ENCODE data around the gene FBL. TPM values are rescaled to one million over a fixed set of nuclear protein-coding genes. Genes with fewer than 3 reads are reported as not detected.

Gene FBL
- total and polyA plus RNA-seq, 2 of the 8 experiments (the other 6 are each of a cell fraction or from before 2014, with no cell fraction given): 790 to 1,361 TPM

GRCh38 chr19:39827216-39827615, 19.0 kb downstream of the FBL start:
- Histone ChIP-seq H4K91ac (replicated peaks; ENCODE audit: insufficient read length, low read length) (no peak overlapping the region), H3K56ac (replicated peaks; ENCODE audit: insufficient read length, low read depth, low read length) (no peak overlapping the region), H3K4me1 (replicated peaks in 1 of 4; ENCODE audit: control insufficient read depth in 3 of 4, insufficient read depth in 4 of 4, low read length in 3 of 4) (peaks cover under 1 to 8% (median 3%) of the 10 kb centered on the region in 4 experiments; a peak in 5 of 7 replicates), H2AFZ (ENCODE audit: low read length) (no peak overlapping the region), H3K79me1 (ENCODE audit: low read depth, low read length) (peaks cover 4% of the 10 kb centered on the region; the same call in 1 of the 2 replicates), H3K4me2 (ENCODE audit: insufficient read depth in 1 of 2, low read depth in 2 of 2, low read length in 2 of 2) (no peak overlapping the region), H4K8ac (ENCODE audit: extremely low read depth, insufficient read depth, low read length) (no peak overlapping the region), H3K4ac (replicated peaks; ENCODE audit: insufficient read length, low read depth, low read length) (no peak overlapping the region), H2BK5ac (ENCODE audit: low read depth, low read length) (no peak overlapping the region), H3K9me3 (ENCODE audit: insufficient read depth in 2 of 2, low read depth in 1 of 2, low read length in 1 of 2) (no peaks in the 10 kb centered on the region), H3K23me2 (ENCODE audit: low read depth, low read length) (peaks cover 10% of the 10 kb centered on the region), H2AK5ac (ENCODE audit: low read depth, low read length) (no peak overlapping the region), H3K27me3 (replicated peaks in 1 of 4; ENCODE audit: control insufficient read depth in 3 of 4, extremely low read depth in 1 of 4, insufficient read depth in 3 of 4, low read length in 3 of 4) (no peaks in the 10 kb centered on the region), H2BK20ac (ENCODE audit: low read length) (no peak overlapping the region), H2BK12ac (ENCODE audit: low read depth, low read length) (no peak overlapping the region), H3K4me3 (ENCODE audit: extremely low read depth in 1 of 4, insufficient read depth in 2 of 4, low read depth in 3 of 4, low read length in 4 of 4) (no peak overlapping the region), H2BK15ac (ENCODE audit: low read length) (no peak overlapping the region), H3K18ac (ENCODE audit: extremely low read depth, low read length) (no peak overlapping the region), H4K20me1 (replicated peaks in 1 of 2; ENCODE audit: control insufficient read depth in 1 of 2, insufficient read depth in 2 of 2, low read length in 2 of 2) (peaks cover 0 to 2% of the 10 kb centered on the region in 2 experiments), H3K14ac (ENCODE audit: insufficient read length) (no peak overlapping the region), H2BK120ac (replicated peaks; ENCODE audit: low read depth, low read length) (no peak overlapping the region), H3K27ac (ENCODE audit: low read depth, low read length) (no peak overlapping the region), H3K79me2 (ENCODE audit: control insufficient read depth in 1 of 2, insufficient read depth in 2 of 2, low read length in 2 of 2) (peaks cover 0 to 10% of the 10 kb centered on the region in 2 experiments; a peak in 2 of 4 replicates), H3K36me3 (ENCODE audit: control insufficient read depth in 2 of 4, insufficient read depth in 4 of 4, low read length in 3 of 4) (peaks cover 10 to 33% (median 25%) of the 10 kb centered on the region in 4 experiments; a peak in 7 of 8 replicates), H3K9ac (replicated peaks in 1 of 4; ENCODE audit: extremely low read depth in 1 of 4, low read depth in 3 of 4, low read length in 3 of 4) (no peak overlapping the region), H3K23ac (ENCODE audit: insufficient read length) (no peak overlapping the region), H4K5ac (ENCODE audit: insufficient read length, low read depth, low read length) (no peak overlapping the region)
- no peak for DNase-seq (ENCODE audit: low read depth in 1 of 2, low spot score in 2 of 2)
- POLR2A ChIA-PET (ENCODE audit: partially characterized antibody): interaction anchor here (3.2 kb wide), 1 partner anchor 16 kb away, joined by 8 read pairs; no protein-coding TSS in a partner anchor
- CTCF ChIA-PET (ENCODE audit: partially characterized antibody): interaction anchor here (2.9 to 3.5 kb wide), 2 partner anchors 16 to 34 kb away, joined by 14 to 22 read pairs; no protein-coding TSS in a partner anchor
- 94% methylated on average over 6 of the region's 13 CpGs; no CpG with 5 or more reads in 1 of the 2 experiments for WGBS, 2 experiments (ENCODE audit: extremely low coverage in 1 of 2, insufficient coverage in 1 of 2, insufficient read length in 1 of 2, insufficient replicate concordance in 2 of 2, low coverage in 1 of 2, low lambda C conversion rate in 2 of 2, missing lambda C conversion rate in 1 of 2)
- no peak for TF ChIP-seq CBX8 (IDR thresholded peaks at IDR 0.05; ENCODE audit: borderline replicate concordance, low read depth, low read length)
- TF ChIP-seq YY1 (IDR thresholded peaks at IDR 0.05; ENCODE audit: low read depth, low read length): no peak
- TF ChIP-seq RNF2 (IDR thresholded peaks at IDR 0.05; ENCODE audit: borderline replicate concordance, low read depth, low read length, missing control alignments, poor library complexity, severe bottlenecking): no peak
- TF ChIP-seq CTCF (IDR thresholded peaks at IDR 0.05; ENCODE audit: control extremely low read depth in 1 of 3, insufficient read depth in 1 of 3, low read depth in 1 of 3, low read length in 3 of 3): no peak
- TF ChIP-seq TAF1 (IDR thresholded peaks at IDR 0.05; ENCODE audit: low read depth, low read length): no peak
- no peak for FAIRE-seq
